ENCODE results near the gene PRR36. TPM values are rescaled to one million over a fixed set of nuclear protein-coding genes. Genes with fewer than 3 reads are reported as not detected.
"Not testable (repeated sequence)": the region's sequence is repeated elsewhere in the genome, so short reads cannot be mapped to it uniquely, and the experiment has no call there.

The PRR36 gene
- total and polyA plus RNA-seq, 7 donors: under 0.01 to 0.23 TPM; not detected in 5

- Histone ChIP-seq H3K36me3 (peaks cover 0 to 31% (median 0%) of the 10 kb centered on the region in 4 donors), H3K4me3 (no peak overlapping the region), H3K27ac (no peak overlapping the region), H3K27me3 (peaks cover 19 to 98% (median 72%) of the 10 kb centered on the region in 3 donors), H3K9me3 (no peaks in the 10 kb centered on the region), H3K4me1 (peaks cover 0 to 20% (median 15%) of the 10 kb centered on the region in 4 donors)
- DNase-seq: no peak
- 93% methylated on average over 22 of the region's 22 CpGs for WGBS, 2 donors
- TF ChIP-seq POLR2AphosphoS5 (IDR thresholded peaks at IDR 0.05) (no peak), POLR2A (IDR thresholded peaks at IDR 0.05) (no peak), EP300 (IDR thresholded peaks at IDR 0.05) (no peak)
- TF ChIP-seq, protein P1, sequence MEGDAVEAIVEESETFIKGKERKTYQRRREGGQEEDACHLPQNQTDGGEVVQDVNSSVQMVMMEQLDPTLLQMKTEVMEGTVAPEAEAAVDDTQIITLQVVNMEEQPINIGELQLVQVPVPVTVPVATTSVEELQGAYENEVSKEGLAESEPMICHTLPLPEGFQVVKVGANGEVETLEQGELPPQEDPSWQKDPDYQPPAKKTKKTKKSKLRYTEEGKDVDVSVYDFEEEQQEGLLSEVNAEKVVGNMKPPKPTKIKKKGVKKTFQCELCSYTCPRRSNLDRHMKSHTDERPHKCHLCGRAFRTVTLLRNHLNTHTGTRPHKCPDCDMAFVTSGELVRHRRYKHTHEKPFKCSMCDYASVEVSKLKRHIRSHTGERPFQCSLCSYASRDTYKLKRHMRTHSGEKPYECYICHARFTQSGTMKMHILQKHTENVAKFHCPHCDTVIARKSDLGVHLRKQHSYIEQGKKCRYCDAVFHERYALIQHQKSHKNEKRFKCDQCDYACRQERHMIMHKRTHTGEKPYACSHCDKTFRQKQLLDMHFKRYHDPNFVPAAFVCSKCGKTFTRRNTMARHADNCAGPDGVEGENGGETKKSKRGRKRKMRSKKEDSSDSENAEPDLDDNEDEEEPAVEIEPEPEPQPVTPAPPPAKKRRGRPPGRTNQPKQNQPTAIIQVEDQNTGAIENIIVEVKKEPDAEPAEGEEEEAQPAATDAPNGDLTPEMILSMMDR (IDR thresholded peaks at IDR 0.05): no peak
- intact Hi-C loops (cut with DNase I): loop anchor here (10.0 kb wide), 1 partner anchor 145 kb away; the partner anchor contains the start of gene ELAVL1
These were observed 14.1 kb downstream of the PRR36 start for GRCh38 chr19:7859831-7860713.

- intact Hi-C loops (cut with DNase I): loop anchor here (10.0 kb wide), 1 partner anchor 146 kb away; the partner anchor contains the start of gene ELAVL1
- Histone ChIP-seq H3K36me3 (peaks cover 0 to 31% (median 0%) of the 10 kb centered on the region in 4 donors), H3K27me3 (peaks cover 17 to 98% (median 64%) of the 10 kb centered on the region in 3 donors), H3K4me1 (peaks cover 0 to 20% (median 15%) of the 10 kb centered on the region in 4 donors)
- H3K9me3 ChIP-seq, H3K4me3 ChIP-seq, DNase-seq, H3K27ac ChIP-seq: not testable (repeated sequence)
- WGBS, 2 donors: 94 to 98% methylated on average over 8 of the region's 8 CpGs
These were observed 15.1 kb downstream of the PRR36 start for GRCh38 chr19:7859087-7859486.

GRCh38 chr19:7858109-7858770, 15.9 kb downstream of the PRR36 start:
- H3K4me3 ChIP-seq: no peak overlapping the region
- H3K9me3 ChIP-seq: no peaks in the 10 kb centered on the region
- no peak for DNase-seq
- H3K27ac ChIP-seq: no peak overlapping the region
- peaks cover 12 to 95% (median 61%) of the 10 kb centered on the region in 3 donors for H3K27me3 ChIP-seq
- TF ChIP-seq POLR2A (IDR thresholded peaks at IDR 0.05): no peak
- no peak for TF ChIP-seq POLR2AphosphoS5 (IDR thresholded peaks at IDR 0.05)
- TF ChIP-seq, protein P1 (IDR thresholded peaks at IDR 0.05): no peak
- TF ChIP-seq EP300 (IDR thresholded peaks at IDR 0.05): no peak
- 13 to 51% methylated on average over 29 of the region's 29 CpGs for WGBS, 2 donors
- intact Hi-C loops (cut with DNase I): loop anchor here (10.0 kb wide), 1 partner anchor 147 kb away; the partner anchor contains the start of gene ELAVL1
- peaks cover 0 to 23% (median 19%) of the 10 kb centered on the region in 4 donors for H3K4me1 ChIP-seq
- H3K36me3 ChIP-seq: peaks cover 0 to 31% (median 0%) of the 10 kb centered on the region in 4 donors

GRCh38 chr19:7857727-7858108, 16.5 kb downstream of the PRR36 start:
- peaks cover 0 to 31% (median 0%) of the 10 kb centered on the region in 4 donors for H3K36me3 ChIP-seq
- H3K27me3 ChIP-seq: peaks cover 12 to 91% (median 61%) of the 10 kb centered on the region in 3 donors

More at GRCh38 chr19:7857727-7858108, 16.5 kb downstream of the PRR36 start:
- no peak overlapping the region for H3K27ac ChIP-seq
- no peak overlapping the region for H3K4me3 ChIP-seq
- DNase-seq: no peak
- no peaks in the 10 kb centered on the region for H3K9me3 ChIP-seq
- WGBS, 2 donors: 42 to 69% methylated on average over 8 of the region's 8 CpGs
- intact Hi-C loops (cut with DNase I): loop anchor here (10.0 kb wide), 1 partner anchor 147 kb away; the partner anchor contains the start of gene ELAVL1
- H3K4me1 ChIP-seq: peaks cover 0 to 24% (median 22%) of the 10 kb centered on the region in 4 donors
- TF ChIP-seq POLR2AphosphoS5 (IDR thresholded peaks at IDR 0.05) (no peak), POLR2A (IDR thresholded peaks at IDR 0.05) (no peak), EP300 (IDR thresholded peaks at IDR 0.05) (no peak)
- TF ChIP-seq, protein P1 (IDR thresholded peaks at IDR 0.05): no peak

All from sigmoid colon (tissue), 7 donors.